Activated B cell treated with CpG ODN at 0.5 μM for 24 hours (primary cell): ENCODE measurements around the gene EMC1. TPM values are rescaled to one million over a fixed set of nuclear protein-coding genes. Genes with fewer than 3 reads are reported as not detected.

Source experiments
- ATAC-seq: fragments of 200-7000 bp; cut with Tn5 transposase; one replicate; pipeline ENCODE4 v1.10.0; 2021; ENCODE audit warnings: low read depth, mild to moderate bottlenecking, moderate library complexity
- CTCF ChIA-PET: fragments of 350-600 bp; sonication (Branson Sonifier 250); formaldehyde crosslinking; loops from one replicate; lab custom pipeline; 2021; ENCODE audit warnings: antibody characterized with exemption; lab: Charles Lee
- POLR2A ChIA-PET: fragments of 350-600 bp; sonication (Branson Sonifier 250); formaldehyde crosslinking; loops from one replicate; lab custom pipeline; 2021; ENCODE audit warnings: antibody characterized with exemption; lab: Charles Lee
- DNase-seq: peaks from one replicate; pipeline ENCODE4 v3.0.0; 2022
- H3K27ac Mint-ChIP-seq: one replicate; pipeline ENCODE4 v1.8.0; 2020; ENCODE audit warnings: mixed read lengths
- H3K27me3 Mint-ChIP-seq: one replicate; pipeline ENCODE4 v1.8.0; 2021; ENCODE audit warnings: mixed read lengths
- H3K36me3 Mint-ChIP-seq: one replicate; pipeline ENCODE4 v1.8.0; 2021; ENCODE audit warnings: low read depth, mixed read lengths
- H3K4me1 Mint-ChIP-seq: one replicate; pipeline ENCODE4 v1.8.0; 2021; ENCODE audit warnings: mixed read lengths
- H3K4me3 Mint-ChIP-seq: one replicate; pipeline ENCODE4 v1.8.0; 2020; ENCODE audit warnings: mild to moderate bottlenecking, mixed read lengths
- H3K9me3 Mint-ChIP-seq: one replicate; pipeline ENCODE4 v1.8.0; 2020; ENCODE audit warnings: mixed read lengths
- intact Hi-C: fragments of 100-400 bp; cut with micrococcal nuclease; formaldehyde crosslinking; loops from one replicate; pipeline ENCODE4 v1.15.1; 2024
- total RNA-seq: library from RNA; stranded (reverse); gene quantifications from 2 replicates; pipeline ENCODE4 v1.2.3, GENCODE V29; 2022
- TF ChIP-seq, protein P1 (sequence below): fragments of 200-600 bp; IDR thresholded peaks from one replicate; pipeline ENCODE4 v1.8.0; 2022; ENCODE audit warnings: antibody characterized with exemption, mild to moderate bottlenecking

Gene EMC1
- total RNA-seq, 1 donor from 2014 or later, result 42.7 TPM

DNA sequence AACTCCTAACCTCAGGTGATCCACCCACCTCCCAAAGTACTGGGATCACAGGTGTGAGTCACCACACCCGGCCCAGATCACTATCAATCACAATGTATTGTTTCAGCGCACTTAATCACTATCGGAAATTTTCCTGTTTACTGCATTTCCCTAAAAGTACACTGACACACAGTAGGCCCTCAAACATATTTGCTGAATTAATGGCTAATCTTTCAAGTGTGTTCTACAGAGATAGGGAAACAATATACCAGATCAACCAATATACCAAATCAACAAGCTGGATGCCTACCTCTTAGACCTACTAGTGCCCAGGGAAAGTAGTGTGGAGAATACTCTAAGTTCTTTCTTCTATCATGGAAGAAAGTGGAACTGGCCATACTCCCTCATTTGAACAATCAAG, 58.3 kb downstream of the EMC1 start:
- Mint-ChIP-seq H3K4me1 (no peaks in the 10 kb centered on the region), H3K9me3 (no peaks in the 10 kb centered on the region), H3K4me3 (no peak overlapping the region), H3K27me3 (no peaks in the 10 kb centered on the region), H3K27ac (no peak overlapping the region), H3K36me3 (peaks cover 84% of the 10 kb centered on the region)
- intact Hi-C loops, result no loop called here
- ChIA-PET POLR2A (no interaction called here), CTCF (no interaction called here)
- ATAC-seq (no peak), DNase-seq (no peak)
- TF ChIP-seq, protein P1, sequence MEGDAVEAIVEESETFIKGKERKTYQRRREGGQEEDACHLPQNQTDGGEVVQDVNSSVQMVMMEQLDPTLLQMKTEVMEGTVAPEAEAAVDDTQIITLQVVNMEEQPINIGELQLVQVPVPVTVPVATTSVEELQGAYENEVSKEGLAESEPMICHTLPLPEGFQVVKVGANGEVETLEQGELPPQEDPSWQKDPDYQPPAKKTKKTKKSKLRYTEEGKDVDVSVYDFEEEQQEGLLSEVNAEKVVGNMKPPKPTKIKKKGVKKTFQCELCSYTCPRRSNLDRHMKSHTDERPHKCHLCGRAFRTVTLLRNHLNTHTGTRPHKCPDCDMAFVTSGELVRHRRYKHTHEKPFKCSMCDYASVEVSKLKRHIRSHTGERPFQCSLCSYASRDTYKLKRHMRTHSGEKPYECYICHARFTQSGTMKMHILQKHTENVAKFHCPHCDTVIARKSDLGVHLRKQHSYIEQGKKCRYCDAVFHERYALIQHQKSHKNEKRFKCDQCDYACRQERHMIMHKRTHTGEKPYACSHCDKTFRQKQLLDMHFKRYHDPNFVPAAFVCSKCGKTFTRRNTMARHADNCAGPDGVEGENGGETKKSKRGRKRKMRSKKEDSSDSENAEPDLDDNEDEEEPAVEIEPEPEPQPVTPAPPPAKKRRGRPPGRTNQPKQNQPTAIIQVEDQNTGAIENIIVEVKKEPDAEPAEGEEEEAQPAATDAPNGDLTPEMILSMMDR, result no peak

DNA sequence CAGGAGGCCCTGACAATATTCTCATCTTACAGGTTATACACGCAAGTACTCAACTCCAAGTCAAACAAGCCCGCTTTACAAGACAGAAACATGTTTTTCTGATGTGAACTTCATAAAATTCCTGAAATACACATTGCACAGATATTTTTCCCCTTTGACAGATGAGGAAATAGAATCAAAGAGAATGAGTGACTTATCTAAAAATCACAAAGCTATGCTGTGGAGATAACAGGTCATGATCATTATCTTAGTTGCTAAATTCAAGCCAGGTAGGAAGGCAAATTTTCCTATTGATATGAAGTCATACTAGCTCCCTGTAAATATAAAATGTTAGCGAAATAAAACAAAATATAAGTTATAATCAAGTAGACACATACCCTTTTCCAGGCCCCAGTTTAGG, 59.5 kb downstream of the EMC1 start:
- no peak overlapping the region for H3K27ac Mint-ChIP-seq
- ATAC-seq (no peak), DNase-seq (no peak)
- no peaks in the 10 kb centered on the region for H3K9me3 Mint-ChIP-seq
- H3K4me1 Mint-ChIP-seq, result no peaks in the 10 kb centered on the region
- CTCF ChIA-PET, result no interaction called here
- H3K4me3 Mint-ChIP-seq, result no peak overlapping the region
- intact Hi-C loops, result no loop called here
- TF ChIP-seq, protein P1, result no peak
- H3K27me3 Mint-ChIP-seq, result no peaks in the 10 kb centered on the region
- peaks cover 81% of the 10 kb centered on the region for H3K36me3 Mint-ChIP-seq
- POLR2A ChIA-PET, result no interaction called here

DNA sequence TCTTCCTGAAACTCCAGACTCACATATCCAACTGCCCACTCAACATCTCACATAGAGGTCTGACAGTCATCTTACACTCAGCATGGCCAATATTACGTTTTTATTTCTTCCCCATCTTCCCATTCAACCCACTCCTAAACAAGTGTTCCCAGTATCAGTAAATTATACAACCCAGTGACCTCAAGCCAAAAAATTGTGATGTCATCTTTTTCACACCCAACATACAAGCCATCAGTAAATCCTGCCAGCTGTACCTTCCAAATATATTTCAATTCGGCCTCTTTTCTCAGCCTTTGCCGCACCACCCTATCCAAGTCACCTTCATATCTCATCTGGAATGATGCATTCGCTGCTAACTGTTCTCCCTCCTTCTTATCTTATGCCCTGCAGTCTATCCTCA, 60.9 kb downstream of the EMC1 start:
- Mint-ChIP-seq H3K4me1 (no peaks in the 10 kb centered on the region), H3K27me3 (no peaks in the 10 kb centered on the region), H3K36me3 (peaks cover 81% of the 10 kb centered on the region), H3K27ac (no peak overlapping the region), H3K9me3 (no peaks in the 10 kb centered on the region), H3K4me3 (no peak overlapping the region)
- TF ChIP-seq, protein P1, result no peak
- intact Hi-C loops, result no loop called here
- ChIA-PET CTCF (no interaction called here), POLR2A (no interaction called here)
- ATAC-seq (no peak), DNase-seq (no peak)

DNA sequence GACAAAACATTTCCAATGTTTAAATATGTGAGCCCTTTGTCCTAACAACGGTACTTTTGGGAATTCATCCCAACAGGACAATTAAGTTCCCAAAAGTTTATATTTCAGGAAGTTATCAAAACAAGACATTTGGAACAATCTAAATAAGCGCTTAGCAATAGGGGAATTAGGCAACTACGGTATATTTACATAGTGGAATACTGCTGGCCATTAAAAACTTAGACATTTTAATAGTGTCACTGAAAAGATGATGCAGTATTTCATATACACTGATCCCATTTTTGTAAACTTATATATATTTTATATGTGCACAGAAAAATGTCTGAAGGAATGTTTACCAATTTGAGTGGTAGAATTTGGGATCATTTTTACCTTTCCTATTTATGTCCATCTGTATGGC, 62.1 kb downstream of the EMC1 start:
- H3K9me3 Mint-ChIP-seq, result no peaks in the 10 kb centered on the region
- H3K27me3 Mint-ChIP-seq, result no peaks in the 10 kb centered on the region
- peaks cover 89% of the 10 kb centered on the region for H3K36me3 Mint-ChIP-seq
- ATAC-seq, result no peak
- ChIA-PET CTCF (no interaction called here), POLR2A (interaction anchor here (0.6 kb wide), 1 partner anchor 23 kb away, joined by 11 read pairs; no protein-coding TSS in a partner anchor)
- TF ChIP-seq, protein P1, result no peak
- H3K4me3 Mint-ChIP-seq, result no peak overlapping the region
- no peak for DNase-seq
- intact Hi-C loops, result no loop called here
- H3K4me1 Mint-ChIP-seq, result no peaks in the 10 kb centered on the region
- H3K27ac Mint-ChIP-seq, result no peak overlapping the region

DNA sequence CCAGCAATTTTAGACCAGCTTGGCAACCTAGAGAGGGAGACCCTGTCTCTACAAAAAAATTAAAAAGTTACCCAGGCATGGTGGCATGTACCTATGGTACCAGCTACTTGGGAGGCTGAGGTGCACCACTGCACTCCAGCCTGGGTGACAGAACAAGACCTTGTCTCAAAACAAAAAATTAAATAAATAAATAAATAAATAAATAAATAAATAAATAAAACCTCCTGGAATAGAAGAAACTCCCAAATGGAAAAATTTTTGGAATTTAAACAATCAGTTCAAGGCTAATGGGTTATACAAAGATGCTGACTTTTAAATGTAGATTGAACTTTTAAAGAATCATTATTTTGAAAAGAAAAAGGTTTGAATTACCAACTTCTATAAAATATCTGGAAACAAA, 63.5 kb downstream of the EMC1 start:
- no peak overlapping the region for H3K4me3 Mint-ChIP-seq
- CTCF ChIA-PET, result no interaction called here
- H3K27ac Mint-ChIP-seq, result no peak overlapping the region
- ATAC-seq (no peak), DNase-seq (no peak)
- intact Hi-C loops, result no loop called here
- no peaks in the 10 kb centered on the region for H3K9me3 Mint-ChIP-seq
- POLR2A ChIA-PET, result no interaction called here
- H3K36me3 Mint-ChIP-seq, result peaks cover 89% of the 10 kb centered on the region
- no peaks in the 10 kb centered on the region for H3K27me3 Mint-ChIP-seq
- H3K4me1 Mint-ChIP-seq, result no peaks in the 10 kb centered on the region
- TF ChIP-seq, protein P1, result no peak
